Activated CD4-positive, CD25-positive, alpha-beta regulatory T cell (primary cell): Measurements from ENCODE around the gene HRC.
A peak's percentile ranks its signal among the peaks of the same experiment; 100 is the strongest.
"Not testable (repeated sequence)": the region's sequence is repeated elsewhere in the genome, so short reads cannot be mapped to it uniquely, and the experiment has no call there.

Source experiments
- DNase-seq, 4 experiments: peaks; one replicate each; lab custom pipeline; 2025; lab: John Stamatoyannopoulos, UW

The HRC gene

GRCh38 chr19:49135686-49136085, 19.5 kb downstream of the HRC start:
- DNase-seq: no peak

- DNase-seq: peak in 1 of 4 experiments; percentile 35
These were observed 21.4 kb downstream of the HRC start for GRCh38 chr19:49133621-49134454.

- no peak for DNase-seq
These were observed 22.1 kb downstream of the HRC start for GRCh38 chr19:49132974-49133609.

- no peak for DNase-seq
These were observed 24.9 kb downstream of the HRC start for GRCh38 chr19:49130325-49130724.

GRCh38 chr19:49129238-49129583, 26.0 kb downstream of the HRC start:
- no peak for DNase-seq

GRCh38 chr19:49128545-49129237, 26.5 kb downstream of the HRC start:
- DNase-seq: no peak

- DNase-seq: peak; percentile 89 to 96 (median 90)
These were observed 27.3 kb downstream of the HRC start for GRCh38 chr19:49127674-49128544.

- DNase-seq: not testable (repeated sequence)
These were observed 28.0 kb downstream of the HRC start for GRCh38 chr19:49127225-49127624.

GRCh38 chr19:49126575-49126974, 28.6 kb downstream of the HRC start:
- DNase-seq: no peak

- DNase-seq: no peak
These were observed 30.0 kb downstream of the HRC start for GRCh38 chr19:49125025-49125731.

- not testable (repeated sequence) for DNase-seq
These were observed 31.9 kb downstream of the HRC start for GRCh38 chr19:49123285-49123684.

GRCh38 chr19:49121841-49122240, 33.4 kb downstream of the HRC start:
- not testable (repeated sequence) for DNase-seq

- DNase-seq: no peak
These were observed 34.3 kb downstream of the HRC start for GRCh38 chr19:49120868-49121267.

GRCh38 chr19:49120325-49120683, 34.9 kb downstream of the HRC start:
- DNase-seq: no peak

GRCh38 chr19:49119411-49120324, 35.5 kb downstream of the HRC start, which contains the start of gene PPFIA3:
Gene PPFIA3, plus strand, starts transcription at chr19:49119544. Its CDS starts 8,330 bp downstream, at chr19:49127874.
- no peak for DNase-seq

- peak; percentile 85 to 92 (median 88) for DNase-seq
These were observed 36.4 kb downstream of the HRC start, which contains the start of gene C19orf73 for GRCh38 chr19:49118565-49119410. Gene C19orf73, minus strand, starts transcription at chr19:49119143. Its CDS starts 121 bp downstream, at chr19:49119022.

- no peak for DNase-seq
These were observed 37.3 kb downstream of the HRC start for GRCh38 chr19:49117677-49118564.

- DNase-seq: no peak
These were observed 38.7 kb downstream of the HRC start for GRCh38 chr19:49116544-49116943.
